Measurements from ENCODE around the gene KRT15. TPM values are rescaled to one million over a fixed set of nuclear protein-coding genes. Genes with fewer than 3 reads are reported as not detected.

Gene KRT15
- total and polyA plus RNA-seq, 10 of the 15 experiments (the other 5 are each of a cell fraction or from before 2014, with no cell fraction given), result 0.06 to 0.17 TPM; not detected in 8

DNA sequence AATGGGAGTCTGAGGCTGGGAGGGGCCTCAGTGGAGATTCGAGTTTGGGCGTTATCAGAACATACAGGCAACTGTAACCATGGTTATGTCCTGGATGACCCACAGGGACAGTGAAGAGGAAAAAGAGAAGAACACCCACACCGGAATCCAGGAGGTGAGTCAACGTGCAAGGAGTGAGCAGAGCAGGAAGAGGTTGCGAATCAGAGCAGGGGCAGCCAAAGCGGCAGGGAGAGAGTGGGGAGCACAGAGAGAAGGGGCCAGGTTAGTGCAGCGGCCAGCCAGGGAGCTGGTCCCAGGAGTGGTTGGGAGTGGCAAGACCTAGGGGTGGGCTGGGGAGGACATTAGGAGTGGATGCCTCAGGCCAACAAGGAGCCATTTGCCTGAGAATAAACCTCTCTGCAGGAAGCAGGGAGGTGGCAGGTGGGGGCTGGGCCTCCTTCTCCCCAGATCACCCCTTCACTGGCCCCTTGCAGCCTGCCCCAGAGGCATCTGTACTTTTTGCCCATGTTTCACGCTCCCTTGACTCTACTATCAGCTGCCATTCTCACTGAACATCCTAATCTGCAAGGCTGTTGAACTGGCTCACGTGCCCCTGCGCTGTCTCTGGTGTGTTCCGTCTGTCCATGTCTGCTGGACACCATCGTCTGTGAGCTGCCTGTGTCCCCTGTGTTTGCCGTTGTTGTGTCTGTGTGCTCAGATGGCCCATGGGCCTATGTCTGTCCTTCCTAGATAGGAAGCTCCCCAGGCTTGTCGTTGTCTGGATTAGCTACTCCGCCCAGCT lies 18.4 kb downstream of the KRT15 start:
- H3K9ac ChIP-seq (ENCODE audit: control insufficient read depth, insufficient read depth, low read length), result no peak overlapping the region
- DNase-seq (ENCODE audit: low read depth, low spot score) (no peak), ATAC-seq (no peak), FAIRE-seq (no peak)
- POLR2A ChIA-PET, result no interaction called here
- no peaks in the 10 kb centered on the region for H3K4me1 ChIP-seq (ENCODE audit: control insufficient read depth, insufficient read depth, low read length)
- in situ Hi-C loops (cut with MboI), result no loop called here
- CTCF ChIA-PET, result no interaction called here
- no peak for TF ChIP-seq POLR2A (IDR thresholded peaks at IDR 0.05; ENCODE audit: low read depth, low read length)
- TF ChIP-seq SRF (IDR thresholded peaks at IDR 0.05; ENCODE audit: low read depth in 2 of 2, low read length in 2 of 2), result no peak
- TF ChIP-seq, protein P1, sequence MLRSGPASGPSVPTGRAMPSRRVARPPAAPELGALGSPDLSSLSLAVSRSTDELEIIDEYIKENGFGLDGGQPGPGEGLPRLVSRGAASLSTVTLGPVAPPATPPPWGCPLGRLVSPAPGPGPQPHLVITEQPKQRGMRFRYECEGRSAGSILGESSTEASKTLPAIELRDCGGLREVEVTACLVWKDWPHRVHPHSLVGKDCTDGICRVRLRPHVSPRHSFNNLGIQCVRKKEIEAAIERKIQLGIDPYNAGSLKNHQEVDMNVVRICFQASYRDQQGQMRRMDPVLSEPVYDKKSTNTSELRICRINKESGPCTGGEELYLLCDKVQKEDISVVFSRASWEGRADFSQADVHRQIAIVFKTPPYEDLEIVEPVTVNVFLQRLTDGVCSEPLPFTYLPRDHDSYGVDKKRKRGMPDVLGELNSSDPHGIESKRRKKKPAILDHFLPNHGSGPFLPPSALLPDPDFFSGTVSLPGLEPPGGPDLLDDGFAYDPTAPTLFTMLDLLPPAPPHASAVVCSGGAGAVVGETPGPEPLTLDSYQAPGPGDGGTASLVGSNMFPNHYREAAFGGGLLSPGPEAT (IDR thresholded peaks at IDR 0.05; ENCODE audit: low read depth), result no peak
- no peak for TF ChIP-seq NBN (IDR thresholded peaks at IDR 0.05)
- no peak for TF ChIP-seq ZNF274 (IDR thresholded peaks at IDR 0.05; ENCODE audit: insufficient read depth, insufficient read length)
- no peak for TF ChIP-seq ZNF622 (IDR thresholded peaks at IDR 0.05)
- TF ChIP-seq BRCA1 (IDR thresholded peaks at IDR 0.05; ENCODE audit: low read depth, low read length), result no peak
- TF ChIP-seq SP1 (IDR thresholded peaks at IDR 0.05; ENCODE audit: low read depth, low read length), result no peak
- no peak for TF ChIP-seq FOXK2 (IDR thresholded peaks at IDR 0.05)
- no peak for TF ChIP-seq SMAD1 (IDR thresholded peaks at IDR 0.05; ENCODE audit: low read depth, partially characterized antibody)
- TF ChIP-seq, protein P2, sequence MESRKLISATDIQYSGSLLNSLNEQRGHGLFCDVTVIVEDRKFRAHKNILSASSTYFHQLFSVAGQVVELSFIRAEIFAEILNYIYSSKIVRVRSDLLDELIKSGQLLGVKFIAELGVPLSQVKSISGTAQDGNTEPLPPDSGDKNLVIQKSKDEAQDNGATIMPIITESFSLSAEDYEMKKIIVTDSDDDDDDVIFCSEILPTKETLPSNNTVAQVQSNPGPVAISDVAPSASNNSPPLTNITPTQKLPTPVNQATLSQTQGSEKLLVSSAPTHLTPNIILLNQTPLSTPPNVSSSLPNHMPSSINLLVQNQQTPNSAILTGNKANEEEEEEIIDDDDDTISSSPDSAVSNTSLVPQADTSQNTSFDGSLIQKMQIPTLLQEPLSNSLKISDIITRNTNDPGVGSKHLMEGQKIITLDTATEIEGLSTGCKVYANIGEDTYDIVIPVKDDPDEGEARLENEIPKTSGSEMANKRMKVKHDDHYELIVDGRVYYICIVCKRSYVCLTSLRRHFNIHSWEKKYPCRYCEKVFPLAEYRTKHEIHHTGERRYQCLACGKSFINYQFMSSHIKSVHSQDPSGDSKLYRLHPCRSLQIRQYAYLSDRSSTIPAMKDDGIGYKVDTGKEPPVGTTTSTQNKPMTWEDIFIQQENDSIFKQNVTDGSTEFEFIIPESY (IDR thresholded peaks at IDR 0.05), result no peak
- no peak for TF ChIP-seq MEF2A (IDR thresholded peaks at IDR 0.05; ENCODE audit: insufficient read depth, low read depth, low read length)
- TF ChIP-seq, protein P3, sequence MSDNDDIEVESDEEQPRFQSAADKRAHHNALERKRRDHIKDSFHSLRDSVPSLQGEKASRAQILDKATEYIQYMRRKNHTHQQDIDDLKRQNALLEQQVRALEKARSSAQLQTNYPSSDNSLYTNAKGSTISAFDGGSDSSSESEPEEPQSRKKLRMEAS (IDR thresholded peaks at IDR 0.05; ENCODE audit: low read depth, low read length), result no peak
- TF ChIP-seq, protein P4, sequence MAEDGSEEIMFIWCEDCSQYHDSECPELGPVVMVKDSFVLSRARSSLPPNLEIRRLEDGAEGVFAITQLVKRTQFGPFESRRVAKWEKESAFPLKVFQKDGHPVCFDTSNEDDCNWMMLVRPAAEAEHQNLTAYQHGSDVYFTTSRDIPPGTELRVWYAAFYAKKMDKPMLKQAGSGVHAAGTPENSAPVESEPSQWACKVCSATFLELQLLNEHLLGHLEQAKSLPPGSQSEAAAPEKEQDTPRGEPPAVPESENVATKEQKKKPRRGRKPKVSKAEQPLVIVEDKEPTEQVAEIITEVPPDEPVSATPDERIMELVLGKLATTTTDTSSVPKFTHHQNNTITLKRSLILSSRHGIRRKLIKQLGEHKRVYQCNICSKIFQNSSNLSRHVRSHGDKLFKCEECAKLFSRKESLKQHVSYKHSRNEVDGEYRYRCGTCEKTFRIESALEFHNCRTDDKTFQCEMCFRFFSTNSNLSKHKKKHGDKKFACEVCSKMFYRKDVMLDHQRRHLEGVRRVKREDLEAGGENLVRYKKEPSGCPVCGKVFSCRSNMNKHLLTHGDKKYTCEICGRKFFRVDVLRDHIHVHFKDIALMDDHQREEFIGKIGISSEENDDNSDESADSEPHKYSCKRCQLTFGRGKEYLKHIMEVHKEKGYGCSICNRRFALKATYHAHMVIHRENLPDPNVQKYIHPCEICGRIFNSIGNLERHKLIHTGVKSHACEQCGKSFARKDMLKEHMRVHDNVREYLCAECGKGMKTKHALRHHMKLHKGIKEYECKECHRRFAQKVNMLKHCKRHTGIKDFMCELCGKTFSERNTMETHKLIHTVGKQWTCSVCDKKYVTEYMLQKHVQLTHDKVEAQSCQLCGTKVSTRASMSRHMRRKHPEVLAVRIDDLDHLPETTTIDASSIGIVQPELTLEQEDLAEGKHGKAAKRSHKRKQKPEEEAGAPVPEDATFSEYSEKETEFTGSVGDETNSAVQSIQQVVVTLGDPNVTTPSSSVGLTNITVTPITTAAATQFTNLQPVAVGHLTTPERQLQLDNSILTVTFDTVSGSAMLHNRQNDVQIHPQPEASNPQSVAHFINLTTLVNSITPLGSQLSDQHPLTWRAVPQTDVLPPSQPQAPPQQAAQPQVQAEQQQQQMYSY (CRISPR knock-in tag; IDR thresholded peaks at IDR 0.05), result no peak
- no peak for TF ChIP-seq CREM (IDR thresholded peaks at IDR 0.05; ENCODE audit: low read depth)
- no peak for TF ChIP-seq RFX5 (IDR thresholded peaks at IDR 0.05; ENCODE audit: low read depth, low read length)
- no peak for TF ChIP-seq NFIC (IDR thresholded peaks at IDR 0.05; ENCODE audit: low read depth, low read length)
- peaks cover 0 to 4% of the 10 kb centered on the region in 2 experiments; a peak in 2 of 4 replicates for H3K27me3 ChIP-seq (replicated peaks in 1 of 2; ENCODE audit: control insufficient read depth in 2 of 2, insufficient read depth in 2 of 2, low read length in 1 of 2)
- H3K36me3 ChIP-seq (ENCODE audit: control insufficient read depth in 2 of 2, insufficient read depth in 2 of 2, low read length in 1 of 2), result no peaks in the 10 kb centered on the region
- no peaks in the 10 kb centered on the region for H4K20me1 ChIP-seq (ENCODE audit: control insufficient read depth, insufficient read depth)
- SMC1A ChIA-PET (ENCODE audit: uncharacterized antibody, unreplicated experiment), result no interaction called here
- BruUV-seq (replicated peaks), result no TSS peak
- no peak overlapping the region for H3K27ac ChIP-seq (ENCODE audit: control insufficient read depth, insufficient read depth)
- H2AFZ ChIP-seq (ENCODE audit: control insufficient read depth, low read depth, low read length), result no peak overlapping the region
- 38% methylated on average over 15 of the region's 15 CpGs for WGBS (ENCODE audit: insufficient coverage, insufficient replicate concordance, low lambda C conversion rate, missing lambda C conversion rate)
- H3K4me3 ChIP-seq, result no peak overlapping the region
- H3K4me2 ChIP-seq (ENCODE audit: control insufficient read depth, insufficient read depth), result no peak overlapping the region
- RAD21 ChIA-PET (ENCODE audit: unreplicated experiment), result no interaction called here
- H3K79me2 ChIP-seq (ENCODE audit: control insufficient read depth, insufficient read depth, low read length), result no peaks in the 10 kb centered on the region
- intact Hi-C loops (cut with micrococcal nuclease; ENCODE audit: unreplicated experiment), result no loop called here
- H3K9me3 ChIP-seq (replicated peaks; ENCODE audit: control insufficient read depth, insufficient read depth, low read length), result no peaks in the 10 kb centered on the region

Measured in GM12878 (cell line).